Activated CD8-positive, alpha-beta memory T cell treated with anti-CD3 and anti-CD28 coated beads for 48 hours (primary cell): ENCODE measurements around the gene TNFSF8.

Experiments
- DNase-seq, 3 experiments: peaks; one replicate each; pipeline ENCODE4 v3.0.0-alpha.2; 2020; ENCODE audit warnings: low read depth in 2 of 3, low spot score in 2 of 3

The TNFSF8 gene

GRCh38 chr9:114906922-114907571, 23.3 kb downstream of the TNFSF8 start:
- DNase-seq, result no peak

- no peak for DNase-seq
These were observed 25.0 kb downstream of the TNFSF8 start for GRCh38 chr9:114905170-114905940.

- no peak for DNase-seq
These were observed 27.4 kb downstream of the TNFSF8 start for GRCh38 chr9:114902786-114903524.

- DNase-seq, result no peak
These were observed 29.2 kb downstream of the TNFSF8 start for GRCh38 chr9:114900942-114901802.

DNA sequence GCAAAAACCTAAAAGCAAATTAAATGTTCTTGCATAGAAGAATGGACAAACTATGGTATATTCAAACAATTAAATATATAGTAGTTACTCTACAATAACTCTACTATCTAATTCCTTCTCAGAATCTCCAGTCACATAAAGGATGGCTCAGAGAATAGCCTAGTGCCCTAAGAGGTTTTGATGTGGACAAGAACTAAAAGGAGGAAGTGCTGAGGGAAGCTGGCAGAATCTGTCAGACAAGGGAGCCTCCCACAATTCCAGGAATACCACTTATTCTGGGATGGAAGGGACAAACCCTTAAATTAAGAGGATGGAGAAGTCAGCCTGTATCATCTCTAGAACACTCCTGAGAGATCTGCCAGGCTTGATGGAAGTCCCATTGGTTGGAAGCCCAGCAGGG, 30.4 kb downstream of the TNFSF8 start:
- no peak for DNase-seq

DNA sequence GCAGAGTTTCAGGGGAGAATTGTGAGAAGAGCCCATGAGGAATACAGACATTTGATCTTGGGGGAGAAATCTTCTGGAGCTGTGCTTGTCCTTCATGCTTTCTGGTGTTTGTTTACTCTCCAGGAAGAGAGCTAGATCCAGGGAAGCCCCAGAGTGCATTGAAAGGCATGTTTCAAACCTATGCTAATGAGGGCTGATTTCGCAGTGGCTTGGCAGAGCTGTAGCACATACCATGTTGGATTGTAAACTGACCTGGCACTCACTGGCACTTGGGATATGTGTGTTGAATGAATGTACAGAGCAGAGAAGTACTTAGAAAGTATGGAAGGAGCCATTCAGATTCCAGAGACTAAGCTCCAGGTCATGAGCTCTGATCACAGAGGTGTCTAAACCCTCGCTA, 30.9 kb downstream of the TNFSF8 start:
- DNase-seq, result no peak

GRCh38 chr9:114898741-114899140, 31.6 kb downstream of the TNFSF8 start:
- no peak for DNase-seq

DNA sequence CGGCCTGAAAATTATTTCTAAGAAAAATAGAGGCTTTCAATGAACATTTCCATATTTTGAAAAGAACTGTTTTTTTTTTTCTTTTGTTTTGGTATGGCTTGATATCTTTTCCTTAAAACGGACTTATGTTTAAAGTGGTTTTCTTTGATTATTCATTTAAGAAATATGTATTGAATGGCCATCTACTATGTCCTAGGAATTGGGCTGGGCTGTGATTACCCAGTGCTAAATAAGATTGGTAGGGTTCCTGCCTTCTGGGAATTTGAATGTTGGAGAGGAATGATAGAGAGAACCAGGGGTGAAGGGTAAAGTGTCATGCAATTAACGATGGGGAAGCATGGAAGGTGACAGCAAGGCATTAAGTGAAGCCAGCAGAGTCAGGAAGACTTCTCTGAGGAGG, 33.2 kb downstream of the TNFSF8 start:
- no peak for DNase-seq

DNA sequence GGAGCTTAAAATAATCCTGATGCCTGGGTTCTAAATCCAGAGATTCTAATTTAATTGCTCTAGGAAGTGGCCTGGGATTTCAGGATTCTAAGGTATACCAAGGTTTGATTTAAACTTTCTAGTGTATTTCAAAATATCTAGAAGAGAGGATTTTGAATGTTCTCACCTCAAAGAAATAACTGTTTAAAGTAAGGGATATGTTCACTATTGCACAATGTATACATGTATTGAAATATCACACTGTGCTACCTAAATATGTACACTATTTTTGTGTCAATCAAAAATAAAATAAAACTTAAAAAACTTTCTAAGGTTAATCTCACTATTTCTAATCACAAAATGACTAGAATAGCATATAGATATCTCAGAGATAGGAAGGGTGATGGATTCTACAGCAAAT, 34.0 kb downstream of the TNFSF8 start:
- no peak for DNase-seq

DNA sequence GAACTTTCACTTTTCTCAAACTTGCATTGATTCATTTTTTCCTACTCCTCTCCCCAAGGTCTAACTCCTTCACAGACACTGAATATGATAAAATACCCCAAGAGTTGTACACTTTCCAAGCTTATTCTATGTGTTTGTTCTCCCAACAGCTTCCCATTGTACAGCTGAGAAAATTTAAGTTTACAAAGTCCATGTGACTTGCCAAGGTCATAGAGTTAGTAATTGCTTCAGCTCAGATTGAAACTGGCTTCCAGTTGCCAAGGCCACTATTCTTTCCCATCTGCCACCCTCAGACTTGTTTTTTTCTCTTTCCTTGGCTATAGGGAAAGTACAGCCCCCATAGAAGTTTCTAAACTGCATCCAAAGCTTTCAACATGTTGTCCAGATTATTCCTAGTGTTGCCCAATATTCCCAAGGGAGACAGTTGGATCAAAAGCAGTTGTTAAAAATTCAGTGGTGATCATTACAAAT, 34.8 kb downstream of the TNFSF8 start:
- DNase-seq, result no peak

DNA sequence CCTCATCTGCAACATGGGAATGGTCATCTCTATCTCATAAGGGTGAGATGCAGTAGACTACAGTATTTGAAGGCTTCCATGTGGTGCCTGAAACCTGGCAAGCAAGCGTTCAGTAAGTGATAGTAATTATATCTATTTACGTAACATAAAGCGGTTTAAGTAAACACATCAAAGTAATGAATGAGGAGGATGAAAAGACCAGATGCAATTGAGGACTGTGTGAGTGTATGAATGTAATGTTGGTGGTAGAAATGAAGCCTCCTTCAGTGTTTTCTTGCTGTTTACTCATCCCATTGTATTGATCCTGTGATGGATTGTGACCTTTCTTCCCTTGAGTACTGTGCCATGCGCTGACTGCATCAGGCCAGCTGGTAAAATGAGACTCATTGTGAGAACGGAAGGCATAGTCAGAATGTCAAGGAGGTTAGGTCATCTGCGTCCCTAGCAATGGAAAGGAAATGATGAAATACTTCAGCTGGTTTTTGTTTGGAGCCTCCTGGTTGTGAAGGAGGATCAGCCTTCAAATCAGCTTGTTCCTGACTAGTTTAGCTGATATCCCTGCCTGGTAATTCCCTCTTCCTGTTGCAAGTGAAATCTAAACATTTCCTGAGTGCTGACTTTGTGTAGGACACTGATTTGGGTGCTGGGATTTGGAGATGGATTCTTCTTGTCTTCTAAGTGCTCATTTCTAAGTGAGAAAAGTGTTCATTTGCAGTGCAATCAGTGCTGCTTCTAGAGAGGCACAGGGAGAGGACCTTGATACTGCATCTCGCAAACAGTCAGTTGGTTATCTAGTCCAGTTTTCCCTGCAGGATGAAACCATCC, 35.6 kb downstream of the TNFSF8 start:
- no peak for DNase-seq

DNA sequence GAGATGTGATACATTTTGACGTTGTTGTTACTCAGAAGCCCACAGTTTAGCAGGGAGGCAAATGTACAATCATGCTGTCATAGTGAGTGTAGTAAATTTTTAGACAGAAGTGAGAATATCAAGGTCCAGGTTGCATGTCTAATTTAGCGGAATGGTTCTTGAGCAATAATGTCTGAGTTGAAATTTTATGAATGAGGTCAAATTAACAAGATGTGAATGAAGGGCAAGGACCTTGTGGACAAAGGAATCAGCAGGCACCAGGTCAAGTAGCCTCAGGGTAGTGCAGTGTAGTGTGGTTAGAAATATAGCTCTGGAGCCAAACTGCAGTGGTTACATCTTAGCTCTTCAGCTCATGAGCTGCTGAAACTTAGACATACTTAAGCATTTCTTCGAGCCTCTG, 36.2 kb downstream of the TNFSF8 start:
- no peak for DNase-seq

DNA sequence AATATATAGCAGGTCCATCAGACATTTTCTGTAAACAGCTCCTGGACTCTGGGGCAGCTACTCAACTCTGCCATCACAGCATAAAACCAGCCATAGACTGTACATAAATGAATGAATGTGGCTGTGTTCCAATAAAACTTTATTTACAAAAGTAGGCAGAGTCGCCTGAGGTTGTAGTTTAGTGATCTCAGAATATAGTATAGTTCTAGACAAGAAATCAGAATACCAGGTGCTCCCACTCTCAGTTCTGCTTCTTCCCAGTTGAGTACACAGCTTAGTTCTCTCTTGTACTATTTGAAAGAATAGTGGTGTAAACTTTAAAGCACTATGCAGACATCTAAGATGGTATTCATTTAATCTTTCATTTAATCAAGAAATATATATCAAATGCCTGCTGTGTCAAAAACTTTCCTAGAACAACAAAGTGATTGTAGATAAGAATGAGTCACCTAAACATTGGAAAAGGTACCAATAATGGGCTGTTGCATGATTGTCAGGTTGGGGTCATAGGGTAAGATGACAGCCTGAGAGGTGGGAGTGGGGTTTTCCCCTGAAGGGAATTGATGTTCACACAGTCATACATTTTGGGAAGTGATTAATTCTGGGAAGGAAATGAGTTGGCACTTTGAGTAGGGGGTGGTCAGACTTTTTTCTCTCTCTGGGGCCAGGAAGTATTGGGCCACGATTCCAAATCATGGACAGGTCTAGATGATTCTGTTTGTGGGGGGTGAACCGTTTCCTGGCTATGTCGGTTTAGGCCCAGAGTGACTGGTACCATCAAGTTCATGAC, 37.0 kb downstream of the TNFSF8 start:
- DNase-seq, result no peak

GRCh38 chr9:114889802-114890224, 40.6 kb downstream of the TNFSF8 start:
- DNase-seq, result no peak

DNA sequence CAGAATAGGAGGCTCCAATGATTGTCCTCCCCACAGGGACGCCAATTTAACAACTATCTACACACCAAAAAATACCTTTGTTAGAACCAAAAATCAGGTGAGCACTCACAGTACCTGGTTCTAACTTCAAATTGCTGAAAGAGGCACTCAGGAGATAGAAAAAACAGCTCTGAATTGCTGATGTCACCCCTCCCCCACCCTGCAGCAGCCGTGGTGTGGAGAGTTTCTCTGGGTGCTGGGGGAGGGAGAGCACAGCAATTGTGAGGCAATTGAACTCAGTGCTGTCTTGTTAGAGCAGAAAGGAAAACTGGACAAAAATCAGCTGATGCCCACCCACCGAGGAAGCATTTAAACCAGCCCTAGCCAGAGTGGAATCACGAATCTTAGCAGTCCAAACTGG, 41.8 kb downstream of the TNFSF8 start:
- DNase-seq, result no peak

DNA sequence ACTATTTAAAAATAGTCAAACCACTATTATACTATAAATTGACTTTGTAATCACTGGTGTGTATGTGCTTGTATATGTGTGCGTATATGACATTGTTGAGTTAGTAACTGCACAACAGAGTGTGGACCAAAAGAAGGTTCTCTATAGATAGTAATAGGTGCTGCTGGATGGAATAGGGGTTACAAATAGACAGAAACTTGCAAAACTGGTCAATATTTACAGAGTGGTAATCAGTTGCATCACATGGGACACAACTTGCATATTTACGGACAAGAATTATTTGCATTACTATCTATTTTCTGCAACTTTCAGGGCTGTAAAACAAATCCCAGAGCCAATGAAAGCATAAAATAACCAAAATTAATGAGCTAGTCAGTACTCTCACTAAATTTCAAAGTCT, 42.4 kb downstream of the TNFSF8 start:
- DNase-seq, result no peak

GRCh38 chr9:114884787-114885452, 45.5 kb downstream of the TNFSF8 start:
- no peak for DNase-seq

- DNase-seq, result no peak
These were observed 46.7 kb downstream of the TNFSF8 start for GRCh38 chr9:114883709-114884108.

- DNase-seq, result no peak
These were observed 50.1 kb downstream of the TNFSF8 start for GRCh38 chr9:114880291-114880745.
